Measurements from ENCODE around the gene TMEM238.
"Not testable (repeated sequence)": the region's sequence is repeated elsewhere in the genome, so short reads cannot be mapped to it uniquely, and the experiment has no call there.

TMEM238 gene, protein sequence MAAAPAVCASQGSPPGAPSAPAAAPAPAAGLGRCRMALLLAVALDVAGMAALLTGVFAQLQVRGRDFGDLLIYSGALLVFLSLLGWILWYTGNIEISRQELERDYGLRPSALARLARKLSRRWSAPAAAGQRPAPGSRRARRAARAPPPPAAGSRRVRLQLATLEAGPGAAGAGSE

GRCh38 chr19:55384131-55384919, at the start of gene TMEM238:
Gene TMEM238, minus strand, starts transcription at chr19:55384292. Its CDS starts 33 bp downstream, at chr19:55384259.
- DNase-seq: peak in 1 of 2 experiments; percentile 51

GRCh38 chr19:55433292-55433691, 49.2 kb upstream of the TMEM238 start:
- DNase-seq: no peak

GRCh38 chr19:55432241-55432959, 48.3 kb upstream of the TMEM238 start:
- DNase-seq: no peak

- DNase-seq: no peak
These were observed 47.1 kb upstream of the TMEM238 start for GRCh38 chr19:55431183-55431582.

DNA sequence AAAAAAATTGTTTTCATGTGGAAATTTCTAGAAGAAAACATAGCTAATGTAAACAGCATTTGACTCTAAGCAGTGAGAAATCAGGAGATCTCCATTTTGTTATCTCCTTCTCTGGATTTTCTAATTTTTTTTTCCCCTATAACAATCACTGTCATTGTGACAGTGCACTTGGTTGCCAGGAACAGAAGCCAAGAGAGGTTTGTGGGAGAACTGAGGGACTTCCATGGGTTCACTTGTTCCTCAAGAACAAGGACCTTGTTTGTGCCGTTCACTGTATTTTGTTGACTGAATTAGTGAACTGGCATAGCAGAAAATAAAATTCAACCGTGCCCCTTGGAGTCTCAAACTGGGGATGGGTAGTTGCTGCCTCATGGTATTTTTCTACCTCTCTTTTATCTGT, 42.0 kb upstream of the TMEM238 start:
- no peak for DNase-seq

GRCh38 chr19:55424518-55424917, 40.4 kb upstream of the TMEM238 start:
- DNase-seq: no peak

DNA sequence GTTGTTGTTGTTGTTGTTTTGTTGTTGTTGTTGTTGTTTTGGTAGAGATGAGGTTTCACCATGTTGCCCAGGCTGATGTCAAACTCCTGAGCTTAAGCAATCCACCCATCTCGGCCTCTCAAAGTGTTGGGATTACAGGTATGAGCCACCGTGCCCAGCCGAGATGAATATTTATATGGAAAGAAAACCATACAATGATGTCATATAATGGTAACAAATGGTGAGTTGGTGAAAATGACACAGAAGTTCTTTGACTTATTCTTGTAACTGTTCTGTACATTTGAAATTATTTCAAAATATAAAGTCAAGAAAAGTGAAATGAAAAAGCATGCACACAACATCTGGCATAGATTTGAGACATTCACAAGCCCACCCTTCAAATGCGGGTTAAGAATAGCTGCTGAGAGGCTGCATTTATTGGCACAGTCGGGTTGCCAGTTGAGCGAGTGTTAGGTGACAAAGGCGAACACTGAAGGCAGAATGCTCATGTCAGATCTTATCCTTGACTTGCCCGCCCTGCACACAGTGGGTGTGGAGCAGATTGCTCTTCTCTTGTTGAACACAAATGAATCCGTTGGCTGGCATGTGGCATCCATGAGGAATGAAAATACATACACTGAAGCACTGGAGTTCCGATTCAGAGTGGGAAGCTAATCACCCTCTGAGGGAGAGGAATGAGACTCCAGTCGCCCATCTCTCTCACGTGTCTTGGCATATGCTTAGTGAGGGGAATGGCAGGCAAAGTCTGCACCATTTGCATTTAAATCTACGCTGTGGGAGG, 39.3 kb upstream of the TMEM238 start:
- DNase-seq: no peak

DNA sequence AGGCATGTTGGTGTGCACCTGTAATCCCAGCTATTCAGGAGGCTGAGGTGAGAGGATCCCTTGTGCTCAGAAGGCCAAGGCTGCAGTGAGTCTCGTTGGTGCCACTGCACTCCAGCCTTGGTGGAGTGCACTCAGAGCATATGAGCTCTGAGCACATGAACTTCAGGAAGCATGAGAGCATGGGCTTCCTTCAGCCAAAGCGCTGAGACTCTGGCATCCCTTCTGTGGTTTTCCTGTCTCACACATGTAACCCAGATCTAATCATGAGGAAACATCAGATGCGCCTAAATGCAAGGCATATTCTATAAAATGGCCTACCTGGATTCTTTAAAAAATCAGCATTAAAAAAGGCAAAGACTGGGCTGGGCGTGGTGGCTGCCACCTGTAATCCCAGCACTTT, 37.2 kb upstream of the TMEM238 start:
- not testable (repeated sequence) for DNase-seq

DNA sequence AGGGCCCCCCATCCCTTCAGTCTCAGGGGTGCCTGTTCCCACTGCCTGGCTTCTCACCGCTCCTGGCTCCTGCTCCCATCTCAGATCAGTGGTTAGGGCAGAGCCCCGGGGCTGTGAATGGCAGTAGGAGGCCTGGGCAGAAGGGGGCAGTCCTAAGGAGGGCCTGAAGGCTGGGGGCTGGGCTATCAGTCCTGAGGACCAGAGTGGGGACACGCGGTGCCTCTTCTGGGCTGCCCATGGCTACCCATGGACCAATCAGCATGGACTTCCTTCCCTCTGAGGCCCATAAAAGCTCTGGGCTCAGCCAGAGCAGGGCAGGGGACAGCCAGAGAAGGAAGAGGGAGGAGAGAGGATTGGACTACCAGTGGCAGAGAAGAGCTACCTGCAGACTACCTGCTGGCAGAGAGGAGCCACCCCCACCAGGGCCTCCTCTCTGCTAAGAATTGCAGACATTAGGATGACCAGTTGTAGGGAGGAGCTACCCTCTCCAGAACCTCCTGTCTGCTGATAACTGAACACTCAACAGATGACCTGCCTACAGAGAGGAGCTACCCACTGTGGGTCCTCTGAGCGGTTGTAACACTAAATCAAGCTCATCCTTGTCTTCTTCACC, 35.6 kb upstream of the TMEM238 start:
- no peak for DNase-seq

DNA sequence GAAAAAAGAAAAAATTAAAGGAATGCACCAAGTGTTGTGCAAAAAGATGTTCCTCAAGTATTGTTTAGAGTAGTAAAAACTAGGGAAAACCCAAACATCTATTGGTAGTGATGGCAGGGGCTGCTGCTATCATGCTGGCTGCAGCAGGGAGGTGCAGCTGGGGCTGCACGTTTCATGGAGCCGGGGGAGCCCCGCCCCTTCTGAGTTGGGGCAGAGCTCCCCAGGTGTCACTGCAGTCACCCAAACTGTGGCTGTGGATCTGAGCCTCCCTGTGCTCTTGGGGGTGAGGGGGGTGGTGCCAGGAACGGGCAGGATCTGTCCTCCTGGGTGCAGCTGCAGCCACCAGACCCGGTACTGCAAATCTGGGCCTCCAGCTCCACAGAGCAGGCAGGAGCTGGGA, 35.0 kb upstream of the TMEM238 start:
- DNase-seq: no peak

DNA sequence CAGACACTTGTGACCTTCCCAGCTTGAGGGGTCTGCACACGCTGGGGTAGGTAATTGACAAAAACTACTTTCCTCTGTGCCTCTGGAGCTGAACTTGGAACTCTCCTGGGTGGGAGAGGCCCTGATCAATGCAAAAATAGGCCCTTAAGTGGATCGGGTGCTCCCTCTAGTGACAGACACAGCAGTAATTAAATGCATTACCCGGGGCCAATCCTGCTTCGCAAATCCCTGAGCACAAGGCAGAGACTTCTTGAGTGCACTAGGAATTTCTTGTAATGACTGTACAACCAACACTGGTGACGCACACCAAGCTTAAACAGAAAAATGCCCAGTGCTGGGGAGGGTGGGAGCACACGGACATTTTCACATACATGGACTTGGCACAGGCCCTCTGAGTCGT, 34.1 kb upstream of the TMEM238 start:
- DNase-seq: peak; percentile 26 to 46

DNA sequence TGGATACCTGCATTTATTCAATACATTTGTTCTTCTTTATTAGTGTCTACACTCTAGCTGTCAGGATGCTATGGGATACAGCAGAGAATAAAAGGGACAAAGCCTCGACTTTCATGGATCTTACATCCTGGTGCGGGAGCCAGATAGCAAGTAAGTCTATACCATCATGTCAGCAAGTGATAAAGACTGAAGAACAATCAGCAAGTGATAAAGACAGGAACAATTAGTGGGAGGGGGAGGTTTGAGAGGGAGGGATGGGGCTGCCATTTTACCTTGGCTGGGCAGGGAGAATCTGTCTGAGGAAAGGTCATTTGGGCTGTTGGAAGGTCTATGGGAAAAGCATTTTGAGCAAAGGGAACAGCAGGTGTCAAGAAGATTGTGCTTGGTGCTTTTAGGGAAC, 26.1 kb upstream of the TMEM238 start:
- DNase-seq: no peak

DNA sequence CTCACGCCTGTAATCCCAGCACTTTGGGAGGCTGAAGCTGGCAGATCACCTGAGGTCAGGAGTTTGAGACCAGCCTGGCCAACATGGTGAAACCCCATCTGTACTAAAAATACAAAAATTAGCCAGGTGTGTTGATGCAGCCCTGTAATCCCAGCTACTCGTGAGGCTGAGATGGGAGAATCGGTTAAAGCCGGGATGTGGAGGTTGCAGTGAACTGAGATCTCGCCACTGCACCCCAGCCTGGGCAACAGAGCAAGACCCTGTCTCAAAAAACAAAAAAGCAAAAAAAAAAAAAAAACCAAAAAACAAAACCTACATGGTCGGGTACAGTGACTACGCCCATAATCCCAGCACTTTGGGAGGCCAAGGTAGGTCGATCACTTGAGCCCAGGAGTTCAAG, 25.1 kb upstream of the TMEM238 start:
- DNase-seq: not testable (repeated sequence)

DNA sequence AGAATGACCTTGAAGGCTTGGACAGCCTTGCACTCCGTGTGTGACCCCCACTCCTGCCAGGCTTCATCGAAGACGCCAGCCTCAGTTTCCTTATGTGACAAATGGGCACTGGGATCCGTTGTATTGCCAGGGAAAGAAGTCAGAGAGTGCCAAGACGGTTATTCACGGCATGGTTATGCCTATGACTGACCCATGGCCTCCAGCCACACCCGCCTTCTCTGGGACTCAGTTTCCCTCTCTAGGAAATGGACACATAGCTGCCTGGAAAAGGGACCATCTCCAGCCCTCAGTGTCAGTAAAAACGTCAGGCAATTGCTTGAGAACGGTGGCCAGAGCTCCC, 24.4 kb upstream of the TMEM238 start:
- no peak for DNase-seq

GRCh38 chr19:55407800-55408532, 23.9 kb upstream of the TMEM238 start:
- peak; percentile 94 to 97 for DNase-seq

- not testable (repeated sequence) for DNase-seq
These were observed 23.4 kb upstream of the TMEM238 start, which contains the start of gene UBE2S for GRCh38 chr19:55407550-55407799. Gene UBE2S, minus strand, starts transcription at chr19:55407788. Its CDS starts 199 bp downstream, at chr19:55407589.

DNA sequence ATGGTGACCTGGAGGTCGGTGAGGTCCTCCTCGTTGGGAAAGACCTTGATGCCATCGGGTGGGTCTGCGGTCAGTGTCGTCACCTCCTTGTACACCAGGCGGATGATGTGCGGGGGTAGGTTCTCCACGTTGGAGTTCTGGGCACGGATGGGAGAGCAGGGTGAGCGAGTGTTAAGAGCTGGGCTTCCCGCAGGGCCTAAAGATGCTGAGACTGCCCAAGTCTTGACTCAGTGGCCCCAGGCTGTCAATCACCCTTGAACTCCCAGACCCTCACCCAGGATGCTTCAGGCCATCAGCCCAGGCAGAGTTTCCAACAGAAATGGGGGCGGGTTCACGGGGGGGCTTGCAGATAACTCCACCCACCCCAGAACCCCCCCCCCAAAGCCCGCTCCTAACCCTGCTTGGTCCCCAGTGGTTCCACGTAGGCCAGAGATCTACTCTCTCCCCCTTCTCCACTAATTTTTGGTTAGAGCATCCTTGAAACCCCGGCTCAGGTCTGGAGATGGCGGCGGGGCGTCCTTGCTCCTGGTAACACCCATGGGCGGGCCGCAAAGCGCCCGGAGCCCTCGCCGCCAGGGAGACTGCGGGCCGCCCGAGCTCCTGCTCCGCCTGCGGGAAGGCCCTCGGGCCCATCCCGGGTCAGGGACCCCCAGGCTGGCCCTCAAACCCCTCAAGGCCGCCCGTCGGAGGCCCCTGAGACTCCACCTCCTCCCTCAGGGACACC, 22.9 kb upstream of the TMEM238 start:
- DNase-seq: no peak

DNA sequence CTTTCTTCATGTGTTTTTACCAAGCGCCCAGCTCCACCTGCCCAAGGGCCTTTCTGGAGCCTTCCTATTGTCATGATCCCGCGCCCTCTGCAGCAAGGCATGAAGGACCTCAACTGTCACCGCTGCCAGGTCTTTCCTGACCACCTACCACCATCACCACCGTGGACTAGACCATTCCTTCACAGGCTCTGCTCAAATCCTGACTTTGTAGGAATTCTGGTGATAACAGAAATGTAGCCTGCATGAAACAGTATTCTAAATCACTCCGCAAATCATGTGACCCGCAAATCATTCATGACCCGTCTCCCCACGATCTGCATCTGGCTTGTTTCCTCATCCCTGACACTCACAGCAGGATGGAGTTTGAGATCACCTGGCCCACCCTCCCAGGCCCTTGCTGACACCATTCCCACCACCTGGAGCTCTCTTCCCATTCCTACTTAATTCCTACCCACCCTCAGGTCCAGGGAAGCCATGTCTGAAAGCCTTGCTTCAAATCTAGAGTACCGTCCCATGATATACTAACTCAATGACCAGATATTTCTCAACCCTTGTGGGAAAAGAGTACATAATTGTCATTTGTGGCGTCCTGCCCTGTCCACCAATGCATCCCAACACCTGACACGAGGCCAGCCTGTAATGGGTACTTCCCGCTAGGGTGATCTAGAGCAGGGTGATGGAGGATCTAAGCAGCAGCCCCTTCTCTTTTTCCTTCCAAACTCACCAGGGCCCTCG, 22.2 kb upstream of the TMEM238 start:
- no peak for DNase-seq

- DNase-seq: no peak
These were observed 21.5 kb upstream of the TMEM238 start for GRCh38 chr19:55405638-55406037.

DNA sequence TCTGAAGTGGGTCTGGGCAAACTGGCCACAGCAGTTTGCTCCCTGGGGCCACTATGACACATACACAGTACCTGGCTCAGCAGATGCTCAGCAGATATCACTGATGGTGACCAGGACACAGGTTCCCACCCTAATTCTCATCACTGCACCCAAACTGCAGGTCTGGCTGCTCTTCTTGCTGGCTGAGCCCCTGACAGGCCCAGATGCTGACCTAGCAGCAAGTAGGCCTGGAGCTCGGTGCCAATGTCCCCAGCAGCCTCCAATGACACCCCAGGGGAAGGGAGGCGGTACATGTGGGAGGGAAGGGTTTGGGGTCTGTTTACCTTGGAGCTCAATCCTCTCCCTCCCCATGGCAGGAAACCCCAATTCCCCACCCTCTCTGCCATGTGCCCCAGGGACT, 18.4 kb upstream of the TMEM238 start:
- no peak for DNase-seq

DNA sequence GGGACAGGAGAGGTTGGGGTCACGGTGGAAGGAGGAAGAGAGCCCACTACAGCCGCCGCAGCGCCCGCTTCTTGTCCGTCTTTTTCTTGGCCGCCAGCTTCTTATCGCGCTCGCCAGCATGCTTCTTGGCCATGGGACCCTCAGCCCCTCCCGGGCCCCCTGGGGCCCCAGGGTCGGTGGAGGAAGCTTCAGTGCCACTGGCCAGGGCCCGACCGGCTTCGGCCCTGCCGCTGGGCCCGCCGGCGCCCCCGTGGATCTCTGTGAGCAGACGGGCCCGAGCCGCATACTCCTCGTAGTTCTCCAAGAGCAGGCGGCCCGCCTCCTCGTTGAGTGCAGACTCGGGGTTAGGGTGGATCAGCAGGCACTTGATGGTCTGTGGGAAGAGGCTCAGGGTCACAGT, 17.3 kb upstream of the TMEM238 start:
- DNase-seq: not testable (repeated sequence)

Data from stimulated activated CD4-positive, alpha-beta T cell treated with anti-CD3 and anti-CD28 coated beads, Interleukin-4, amount 100 ng/mL, for 4 hours (primary cell).